ENCODE data around the gene RAC3.
A peak's percentile ranks its signal among the peaks of the same experiment; 100 is the strongest.

Gene RAC3

GRCh38 chr17:82063424-82064415 lies 32.2 kb downstream of the RAC3 start:
- H3K27ac ChIP-seq, result peak overlapping the region; percentile 95
- no peak for TF ChIP-seq CTCF (conservative IDR thresholded peaks at IDR 0.05)

- peak overlapping the region; percentile 95 for H3K27ac ChIP-seq
- TF ChIP-seq CTCF (conservative IDR thresholded peaks at IDR 0.05), result no peak
Measured at GRCh38 chr17:82064433-82065192, 33.1 kb downstream of the RAC3 start.

- no peak for TF ChIP-seq CTCF (conservative IDR thresholded peaks at IDR 0.05)
- peak overlapping the region; percentile 95 for H3K27ac ChIP-seq
Measured at GRCh38 chr17:82065193-82065637, 33.7 kb downstream of the RAC3 start.

GRCh38 chr17:82065638-82066303 lies 34.3 kb downstream of the RAC3 start, which contains the start of gene DUS1L:
TSS of gene DUS1L (minus strand) at chr17:82065804. CDS start at chr17:82065059, 745 bp downstream.
- TF ChIP-seq CTCF (conservative IDR thresholded peaks at IDR 0.05), result no peak
- H3K27ac ChIP-seq, result peak within 1 kb of the TSS; percentile 95

GRCh38 chr17:82070611-82071010 lies 39.1 kb downstream of the RAC3 start:
- no peak for TF ChIP-seq CTCF (conservative IDR thresholded peaks at IDR 0.05)
- H3K27ac ChIP-seq, result no peak overlapping the region

- no peak overlapping the region for H3K27ac ChIP-seq
- TF ChIP-seq CTCF (conservative IDR thresholded peaks at IDR 0.05), result no peak
Measured at GRCh38 chr17:82072827-82073226, 41.3 kb downstream of the RAC3 start.

All from VCaP (cell line).